Smooth muscle cell (in vitro differentiated cells): Measurements from ENCODE around the gene RAB10. TPM values are rescaled to one million over a fixed set of nuclear protein-coding genes. Genes with fewer than 3 reads are reported as not detected.

Source experiments
- DNase-seq: peaks from one replicate; lab custom pipeline; 2025; ENCODE audit not compliant: unreplicated experiment; lab: John Stamatoyannopoulos, UW
- H2AFZ ChIP-seq: fragments of 200-600 bp; sonication (generic); 2 replicates; pipeline ENCODE4 v1.6.0; 2016; ENCODE audit warnings: antibody characterized with exemption, low read depth, mild to moderate bottlenecking
- H3F3A ChIP-seq: fragments of 200-600 bp; sonication (generic); 2 replicates; pipeline ENCODE4 v1.6.0; 2017; ENCODE audit warnings: antibody characterized with exemption, low read depth
- H3K27ac ChIP-seq: fragments of 200-600 bp; sonication (generic); 2 replicates; pipeline ENCODE4 v1.5.1; 2016; ENCODE audit warnings: low read depth, mild to moderate bottlenecking
- H3K27me3 ChIP-seq: fragments of 200-600 bp; sonication (generic); 2 replicates; pipeline ENCODE4 v1.6.1; 2016; ENCODE audit warnings: low read depth, mild to moderate bottlenecking
- H3K36me3 ChIP-seq: fragments of 200-600 bp; sonication (generic); 2 replicates; pipeline ENCODE4 v1.5.1; 2016; ENCODE audit warnings: low read depth
- H3K4me1 ChIP-seq: fragments of 200-600 bp; sonication (generic); 2 replicates; pipeline ENCODE4 v1.5.1; 2016; ENCODE audit warnings: low read depth
- H3K4me2 ChIP-seq: fragments of 200-600 bp; sonication (generic); 2 replicates; pipeline ENCODE4 v1.6.0; 2016; ENCODE audit warnings: mild to moderate bottlenecking
- H3K4me3 ChIP-seq: fragments of 200-600 bp; sonication (generic); 2 replicates; pipeline ENCODE4 v1.5.1; 2016; ENCODE audit warnings: mild to moderate bottlenecking
- H3K79me2 ChIP-seq: fragments of 200-600 bp; sonication (generic); 2 replicates; pipeline ENCODE4 v1.6.0; 2016; ENCODE audit warnings: low read depth, mild to moderate bottlenecking
- H3K9ac ChIP-seq: fragments of 200-600 bp; sonication (generic); 2 replicates; pipeline ENCODE4 v1.6.0; 2016; ENCODE audit warnings: low read depth
- H3K9me3 ChIP-seq: fragments of 200-600 bp; sonication (generic); replicated peaks from 2 replicates; pipeline ENCODE4 v1.5.1; 2016; ENCODE audit warnings: low read depth
- H4K20me1 ChIP-seq: fragments of 200-600 bp; sonication (generic); 2 replicates; pipeline ENCODE4 v1.6.0; 2016; ENCODE audit warnings: low read depth
- CTCF ChIP-seq: fragments of 200-600 bp; sonication (generic); IDR thresholded peaks from 2 replicates; pipeline ENCODE4 v1.5.1; 2017; ENCODE audit warnings: borderline replicate concordance, mild to moderate bottlenecking, antibody characterized with exemption; ENCODE audit not compliant: insufficient read depth, poor library complexity, severe bottlenecking
- WGBS: methylation state at CpG from one replicate; pipeline ENCODE4 v1.1.7; 2016; ENCODE audit warnings: low lambda C conversion rate; 5-methylcytosine and 5-hydroxymethylcytosine counted together
- polyA plus RNA-seq: library from polyadenylated mRNA; unstranded; fragments of >200 nt; fragmentation: Nextera tagmentation; extraction: Ambion mirVana; gene quantifications from 2 replicates; pipeline ENCODE4 v1.2.1, GENCODE V29; 2016
- small RNA-seq: library from RNA; depleted of rRNA; stranded (forward); fragments of <200 nt; gene quantifications from one replicate; pipeline ENCODE3, GENCODE V24; 2014
- total RNA-seq: library from RNA; depleted of rRNA; stranded (reverse); fragments of >200 nt; gene quantifications from 2 replicates; pipeline ENCODE4 v1.2.3, GENCODE V29; 2014

The RAB10 gene
- total and polyA plus RNA-seq, 2 experiments from 2014 or later, result 101 to 149 TPM

GRCh38 chr2:26184555-26185303 lies 150.8 kb downstream of the RAB10 start:
- Histone ChIP-seq H3K9ac (peak overlapping the region; percentile 72), H3K4me2 (peak overlapping the region; percentile 95)
- TF ChIP-seq CTCF, result peak; percentile 68

GRCh38 chr2:26185304-26185928 lies 151.5 kb downstream of the RAB10 start:
- Histone ChIP-seq H3F3A (no peaks in the 10 kb centered on the region), H3K9me3 (no peaks in the 10 kb centered on the region), H3K4me3 (peak overlapping the region; percentile 71), H3K9ac (peak overlapping the region; percentile 72), H3K27ac (no peak overlapping the region), H3K4me1 (no peaks in the 10 kb centered on the region), H4K20me1 (no peaks in the 10 kb centered on the region), H3K27me3 (no peaks in the 10 kb centered on the region), H3K36me3 (no peaks in the 10 kb centered on the region), H3K79me2 (no peaks in the 10 kb centered on the region), H3K4me2 (peak overlapping the region; percentile 91), H2AFZ (peak overlapping the region; percentile 85)
- TF ChIP-seq CTCF, result no peak
- WGBS, result 44% methylated on average over 20 of the region's 20 CpGs
- no peak for DNase-seq

More at GRCh38 chr2:26184555-26185303, 150.8 kb downstream of the RAB10 start:
- Histone ChIP-seq H3K27ac (no peak overlapping the region), H3K79me2 (no peaks in the 10 kb centered on the region), H4K20me1 (no peaks in the 10 kb centered on the region), H3K4me3 (peak overlapping the region; percentile 71), H3K36me3 (no peaks in the 10 kb centered on the region), H3K9me3 (no peaks in the 10 kb centered on the region), H3K27me3 (no peaks in the 10 kb centered on the region), H3K4me1 (no peaks in the 10 kb centered on the region), H2AFZ (peak overlapping the region; percentile 96), H3F3A (no peaks in the 10 kb centered on the region)
- 2% methylated on average over 103 of the region's 114 CpGs for WGBS
- DNase-seq, result peak; percentile 59

GRCh38 chr2:26185954-26186770 lies 152.3 kb downstream of the RAB10 start:
- no peaks in the 10 kb centered on the region for H3F3A ChIP-seq
- 91% methylated on average over 12 of the region's 16 CpGs for WGBS
- no peak for TF ChIP-seq CTCF
- no peak overlapping the region for H3K27ac ChIP-seq
- no peaks in the 10 kb centered on the region for H3K36me3 ChIP-seq
- no peaks in the 10 kb centered on the region for H3K9me3 ChIP-seq
- DNase-seq, result no peak
- H3K4me1 ChIP-seq, result no peaks in the 10 kb centered on the region
- H2AFZ ChIP-seq, result no peak overlapping the region
- no peak overlapping the region for H3K9ac ChIP-seq
- no peaks in the 10 kb centered on the region for H4K20me1 ChIP-seq
- H3K79me2 ChIP-seq, result no peaks in the 10 kb centered on the region
- H3K27me3 ChIP-seq, result no peaks in the 10 kb centered on the region
- peak overlapping the region; percentile 91 for H3K4me2 ChIP-seq
- peak overlapping the region; percentile 71 for H3K4me3 ChIP-seq

Small RNA genes lying within 50 kb of the gene (small RNA-seq; reads per million reads assigned to genes)
- gene RNU6-942P (not detected), gene UQCRHP2 (not detected)

Other genes with a start within 250 kb of the RAB10 start
- 10.1 and 13.2 TPM in 2 replicates for gene ASXL2, start 155.6 kb upstream of the RAB10 start, total RNA-seq
- gene ASXL2, start 155.6 kb upstream of the RAB10 start, polyA plus RNA-seq, result 4.1 and 7.6 TPM in 2 replicates
- gene KIF3C, start 51.6 kb upstream of the RAB10 start, total RNA-seq, result 13.0 and 14.7 TPM in 2 replicates
- 18.9 and 21.2 TPM in 2 replicates for gene KIF3C, start 51.6 kb upstream of the RAB10 start, polyA plus RNA-seq
- 2.6 and 2.9 TPM in 2 replicates for gene GAREM2, start 139.0 kb downstream of the RAB10 start, total RNA-seq
- 12.2 and 16.2 TPM in 2 replicates for gene GAREM2, start 139.0 kb downstream of the RAB10 start, polyA plus RNA-seq
- gene HADHA, start 210.5 kb downstream of the RAB10 start, total RNA-seq, result 96.9 and 104 TPM in 2 replicates
- 90.1 and 111 TPM in 2 replicates for gene HADHA, start 210.5 kb downstream of the RAB10 start, polyA plus RNA-seq
- 70.8 and 103 TPM in 2 replicates for gene HADHB, start 210.9 kb downstream of the RAB10 start, total RNA-seq
- 89.1 and 96.1 TPM in 2 replicates for gene HADHB, start 210.9 kb downstream of the RAB10 start, polyA plus RNA-seq